Measurements from ENCODE around the gene MRLN. TPM values are rescaled to one million over a fixed set of nuclear protein-coding genes. Genes with fewer than 3 reads are reported as not detected.

The MRLN gene
- total RNA-seq, 6 donors from 2014 or later = 0.91 TPM; not detected in 5

GRCh38 chr10:59779756-59780533 lies 26.7 kb upstream of the MRLN start:
- no peak for ATAC-seq (ENCODE audit: low FRiP score in 2 of 2)
- DNase-seq = no peak
- Histone ChIP-seq H3K27ac (no peak overlapping the region), H3K4me3 (no peak overlapping the region), H3K4me1 (no peaks in the 10 kb centered on the region), H3K27me3 (no peaks in the 10 kb centered on the region), H3K36me3 (no peaks in the 10 kb centered on the region), H3K9me3 (peaks cover 0 to 5% (median 0%) of the 10 kb centered on the region in 4 donors)
- no peak for TF ChIP-seq POLR2A (IDR thresholded peaks at IDR 0.05)
- no peak for TF ChIP-seq EP300 (IDR thresholded peaks at IDR 0.05)
- TF ChIP-seq POLR2AphosphoS5 (IDR thresholded peaks at IDR 0.05) = no peak
- no peak for TF ChIP-seq CTCF (IDR thresholded peaks at IDR 0.05)
- WGBS, 2 donors = 79 to 80% methylated on average over 6 of the region's 6 CpGs

GRCh38 chr10:59774451-59774850 lies 21.2 kb upstream of the MRLN start:
- H3K27me3 ChIP-seq = no peaks in the 10 kb centered on the region

GRCh38 chr10:59773088-59773487 lies 19.8 kb upstream of the MRLN start:
- no peak for DNase-seq
- ATAC-seq (ENCODE audit: low FRiP score in 2 of 2) = no peak
- H3K4me3 ChIP-seq = no peak overlapping the region
- TF ChIP-seq EP300 (IDR thresholded peaks at IDR 0.05) (no peak), POLR2AphosphoS5 (IDR thresholded peaks at IDR 0.05) (no peak), CTCF (IDR thresholded peaks at IDR 0.05) (no peak), POLR2A (IDR thresholded peaks at IDR 0.05) (no peak)
- no peaks in the 10 kb centered on the region for H3K27me3 ChIP-seq
- H3K36me3 ChIP-seq = no peaks in the 10 kb centered on the region
- H3K9me3 ChIP-seq = peaks cover 0 to 5% (median 0%) of the 10 kb centered on the region in 4 donors
- no peaks in the 10 kb centered on the region for H3K4me1 ChIP-seq
- 90 to 96% methylated on average over 2 of the region's 2 CpGs for WGBS, 2 donors
- no peak overlapping the region for H3K27ac ChIP-seq

More at GRCh38 chr10:59774451-59774850, 21.2 kb upstream of the MRLN start:
- Histone ChIP-seq H3K9me3 (peaks cover 0 to 5% (median 0%) of the 10 kb centered on the region in 4 donors), H3K4me3 (no peak overlapping the region), H3K4me1 (no peaks in the 10 kb centered on the region), H3K27ac (no peak overlapping the region), H3K36me3 (no peaks in the 10 kb centered on the region)
- 92 to 96% methylated on average over 6 of the region's 6 CpGs for WGBS, 2 donors
- no peak for ATAC-seq (ENCODE audit: low FRiP score in 2 of 2)
- no peak for TF ChIP-seq EP300 (IDR thresholded peaks at IDR 0.05)
- no peak for TF ChIP-seq CTCF (IDR thresholded peaks at IDR 0.05)
- no peak for TF ChIP-seq POLR2AphosphoS5 (IDR thresholded peaks at IDR 0.05)
- no peak for TF ChIP-seq POLR2A (IDR thresholded peaks at IDR 0.05)
- no peak for DNase-seq

- 96 to 98% methylated on average over 7 of the region's 7 CpGs for WGBS, 2 donors
- H3K4me1 ChIP-seq = no peaks in the 10 kb centered on the region
These were observed 18.0 kb upstream of the MRLN start for GRCh38 chr10:59771162-59771807.

More at GRCh38 chr10:59771162-59771807, 18.0 kb upstream of the MRLN start:
- Histone ChIP-seq H3K9me3 (no peaks in the 10 kb centered on the region), H3K27me3 (no peaks in the 10 kb centered on the region), H3K4me3 (no peak overlapping the region), H3K27ac (no peak overlapping the region), H3K36me3 (no peaks in the 10 kb centered on the region)
- DNase-seq (no peak), ATAC-seq (ENCODE audit: low FRiP score in 2 of 2) (no peak)
- TF ChIP-seq CTCF (IDR thresholded peaks at IDR 0.05) = no peak
- TF ChIP-seq POLR2AphosphoS5 (IDR thresholded peaks at IDR 0.05) = no peak
- TF ChIP-seq EP300 (IDR thresholded peaks at IDR 0.05) = no peak
- no peak for TF ChIP-seq POLR2A (IDR thresholded peaks at IDR 0.05)
